HK-2 (cell line): Measurements from ENCODE around the gene ERAS.
"Not testable (repeated sequence)": the region's sequence is repeated elsewhere in the genome, so short reads cannot be mapped to it uniquely, and the experiment has no call there.

Source experiments
- DNase-seq: peaks from one replicate; pipeline ENCODE4 v3.0.0-alpha.2; 2018; ENCODE audit not compliant: unreplicated experiment

Gene ERAS

GRCh38 chrX:48794911-48795515 is 31.3 kb upstream of the ERAS start:
- DNase-seq, result peak; percentile 65

- no peak for DNase-seq
Observed at GRCh38 chrX:48798318-48798717, 28.0 kb upstream of the ERAS start.

GRCh38 chrX:48800574-48801279 is 25.6 kb upstream of the ERAS start:
- no peak for DNase-seq

GRCh38 chrX:48801280-48802088 is 24.8 kb upstream of the ERAS start, which contains the start of gene HDAC6:
HDAC6 (plus strand) TSS chrX:48802067; CDS start chrX:48802693, 626 bp downstream.
- DNase-seq, result peak; percentile 97

- DNase-seq, result peak; percentile 82
Observed at GRCh38 chrX:48802089-48802904, 24.0 kb upstream of the ERAS start.

- DNase-seq, result no peak
Observed at GRCh38 chrX:48802905-48803200, 23.5 kb upstream of the ERAS start.

- no peak for DNase-seq
Observed at GRCh38 chrX:48806081-48806480, 20.2 kb upstream of the ERAS start.

GRCh38 chrX:48813644-48814043 is 12.7 kb upstream of the ERAS start:
- DNase-seq, result no peak

GRCh38 chrX:48814722-48815121 is 11.6 kb upstream of the ERAS start:
- no peak for DNase-seq

GRCh38 chrX:48815266-48815665 is 11.0 kb upstream of the ERAS start:
- DNase-seq, result no peak

- no peak for DNase-seq
Observed at GRCh38 chrX:48816014-48816810, 10.1 kb upstream of the ERAS start.

- DNase-seq, result no peak
Observed at GRCh38 chrX:48818098-48818497, 8.2 kb upstream of the ERAS start.

GRCh38 chrX:48818866-48819265 is 7.4 kb upstream of the ERAS start:
- no peak for DNase-seq

GRCh38 chrX:48819394-48819793 is 6.9 kb upstream of the ERAS start:
- not testable (repeated sequence) for DNase-seq

- no peak for DNase-seq
Observed at GRCh38 chrX:48823053-48823452, 3.3 kb upstream of the ERAS start.

- DNase-seq, result no peak
Observed at GRCh38 chrX:48824066-48824465, 2.2 kb upstream of the ERAS start.

GRCh38 chrX:48826876-48827653 is 752 bp downstream of the ERAS start:
- DNase-seq, result no peak

GRCh38 chrX:48827654-48827968 is 1.3 kb downstream of the ERAS start:
- DNase-seq, result no peak

- no peak for DNase-seq
Observed at GRCh38 chrX:48829016-48829735, 2.9 kb downstream of the ERAS start.
